ENCODE results near the gene LSAMP. TPM values are rescaled to one million over a fixed set of nuclear protein-coding genes. Genes with fewer than 3 reads are reported as not detected.

Gene LSAMP
- total and polyA plus RNA-seq, 2 of the 13 experiments (the other 11 are each of a cell fraction or from before 2014, with no cell fraction given) = not detected

DNA sequence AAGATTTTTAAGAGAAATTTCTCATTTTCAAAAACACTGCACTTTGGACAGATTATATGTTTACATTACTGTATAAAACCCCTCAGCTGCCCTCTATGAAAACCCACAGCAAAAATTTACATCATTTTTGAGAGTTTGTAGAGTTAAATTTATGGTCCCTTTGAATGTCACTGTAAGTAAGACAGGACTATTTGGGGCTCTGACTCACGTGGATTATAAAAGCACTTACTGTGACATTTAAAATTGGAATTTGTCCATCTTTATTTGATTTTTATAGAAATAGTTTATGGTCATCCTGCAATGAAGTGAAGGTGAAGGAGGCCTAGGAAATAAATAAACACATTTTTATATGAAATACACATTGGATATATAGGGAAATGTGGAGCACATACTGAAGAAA, 672.3 kb downstream of the LSAMP start:
- H3K4me3 ChIP-seq (replicated peaks in 1 of 3; ENCODE audit: insufficient read depth in 1 of 3, low read depth in 2 of 3, low read length in 3 of 3) = no peak overlapping the region
- in situ Hi-C loops (cut with HindIII; ENCODE audit: extremely low pct_ligation_motif_present, low pct_unique_long_range_greater_than_20kb) = no loop called here
- no peak for ATAC-seq
- no peak for DNase-seq (ENCODE audit: low spot score)
- H3K9ac ChIP-seq (ENCODE audit: insufficient read depth, low read depth, low read length) = no peak overlapping the region
- intact Hi-C loops (cut with micrococcal nuclease; ENCODE audit: unreplicated experiment) = no loop called here
- TF ChIP-seq MEIS1 (CRISPR knock-in tag; IDR thresholded peaks at IDR 0.05; ENCODE audit: borderline replicate concordance) (no peak), THAP11 (CRISPR knock-in tag; IDR thresholded peaks at IDR 0.05) (no peak)
- BruUV-seq (replicated peaks) = no TSS peak
- H3K27me3 ChIP-seq (ENCODE audit: control insufficient read depth in 1 of 2, insufficient read depth in 2 of 2, low read length in 2 of 2) = no peaks in the 10 kb centered on the region
- no peak for FAIRE-seq
- no peaks in the 10 kb centered on the region for H3K36me3 ChIP-seq (replicated peaks in 1 of 2; ENCODE audit: control insufficient read depth in 1 of 2, insufficient read depth in 2 of 2, low read length in 2 of 2)
- H3K9me3 ChIP-seq (ENCODE audit: low read length) = no peaks in the 10 kb centered on the region
- no peaks in the 10 kb centered on the region for H3K4me1 ChIP-seq (ENCODE audit: insufficient read depth, low read length)
- ChIA-PET CTCF (ENCODE audit: low intra/inter-chr PET ratio, low total read pairs) (no interaction called here), POLR2A (no interaction called here)
- H3K4me2 ChIP-seq (ENCODE audit: low read depth, low read length) = no peak overlapping the region
- no peak overlapping the region for H2AFZ ChIP-seq (ENCODE audit: low read length)
- no peak overlapping the region for H3K27ac ChIP-seq (ENCODE audit: extremely low read length, insufficient read depth, low read length)
- no peaks in the 10 kb centered on the region for H4K20me1 ChIP-seq (ENCODE audit: insufficient read depth, low read length)
- peaks cover 4% of the 10 kb centered on the region for H3K79me2 ChIP-seq (ENCODE audit: insufficient read depth, low read length)
- WGBS (ENCODE audit: low lambda C conversion rate) = 100% methylated on average over 1 of the region's 1 CpG

DNA sequence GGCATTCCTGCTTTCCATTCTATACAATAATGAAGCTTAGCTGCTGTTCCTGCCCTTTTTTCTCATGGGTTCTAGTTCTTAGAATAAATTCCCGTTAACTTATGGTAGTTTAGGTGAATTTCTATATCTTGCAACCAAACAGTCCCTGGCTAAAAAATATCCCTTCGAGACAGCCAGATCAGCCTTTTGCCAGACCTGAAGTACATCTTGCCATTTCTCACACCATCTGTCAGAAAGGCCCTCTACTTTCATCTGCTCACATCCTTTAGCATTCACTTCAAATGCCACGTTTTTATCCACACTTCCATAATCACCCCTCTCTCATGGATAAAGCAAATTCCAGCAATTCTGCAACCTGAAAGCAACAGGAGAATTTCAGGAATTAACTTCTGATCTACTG, 676.6 kb downstream of the LSAMP start:
- FAIRE-seq (no peak), ATAC-seq (no peak), DNase-seq (ENCODE audit: low spot score) (no peak)
- no peaks in the 10 kb centered on the region for H3K4me1 ChIP-seq (ENCODE audit: insufficient read depth, low read length)
- no peaks in the 10 kb centered on the region for H4K20me1 ChIP-seq (ENCODE audit: insufficient read depth, low read length)
- in situ Hi-C loops (cut with HindIII; ENCODE audit: extremely low pct_ligation_motif_present, low pct_unique_long_range_greater_than_20kb) (no loop called here), intact Hi-C loops (cut with micrococcal nuclease; ENCODE audit: unreplicated experiment) (no loop called here)
- H2AFZ ChIP-seq (ENCODE audit: low read length) = no peak overlapping the region
- H3K4me3 ChIP-seq (replicated peaks in 1 of 3; ENCODE audit: insufficient read depth in 1 of 3, low read depth in 2 of 3, low read length in 3 of 3) = no peak overlapping the region
- H3K9me3 ChIP-seq (ENCODE audit: low read length) = no peaks in the 10 kb centered on the region
- H3K36me3 ChIP-seq (replicated peaks in 1 of 2; ENCODE audit: control insufficient read depth in 1 of 2, insufficient read depth in 2 of 2, low read length in 2 of 2) = no peaks in the 10 kb centered on the region
- no peaks in the 10 kb centered on the region for H3K79me2 ChIP-seq (ENCODE audit: insufficient read depth, low read length)
- CTCF ChIA-PET (ENCODE audit: low intra/inter-chr PET ratio, low total read pairs) = no interaction called here
- no TSS peak for BruUV-seq (replicated peaks)
- no peaks in the 10 kb centered on the region for H3K27me3 ChIP-seq (ENCODE audit: control insufficient read depth in 1 of 2, insufficient read depth in 2 of 2, low read length in 2 of 2)
- H3K27ac ChIP-seq (ENCODE audit: extremely low read length, insufficient read depth, low read length) = no peak overlapping the region
- H3K9ac ChIP-seq (ENCODE audit: insufficient read depth, low read depth, low read length) = no peak overlapping the region
- H3K4me2 ChIP-seq (ENCODE audit: low read depth, low read length) = no peak overlapping the region
- WGBS (ENCODE audit: low lambda C conversion rate) = 88% methylated on average over 3 of the region's 3 CpGs
- POLR2A ChIA-PET = interaction anchor here (1.0 kb wide), 1 partner anchor 15 kb away, joined by 3 read pairs; no protein-coding TSS in a partner anchor
- TF ChIP-seq MZF1 (CRISPR knock-in tag; IDR thresholded peaks at IDR 0.05; ENCODE audit: borderline replicate concordance) = no peak
- TF ChIP-seq GMEB2 (CRISPR knock-in tag; IDR thresholded peaks at IDR 0.05; ENCODE audit: low read depth) = no peak
- TF ChIP-seq, protein P1, sequence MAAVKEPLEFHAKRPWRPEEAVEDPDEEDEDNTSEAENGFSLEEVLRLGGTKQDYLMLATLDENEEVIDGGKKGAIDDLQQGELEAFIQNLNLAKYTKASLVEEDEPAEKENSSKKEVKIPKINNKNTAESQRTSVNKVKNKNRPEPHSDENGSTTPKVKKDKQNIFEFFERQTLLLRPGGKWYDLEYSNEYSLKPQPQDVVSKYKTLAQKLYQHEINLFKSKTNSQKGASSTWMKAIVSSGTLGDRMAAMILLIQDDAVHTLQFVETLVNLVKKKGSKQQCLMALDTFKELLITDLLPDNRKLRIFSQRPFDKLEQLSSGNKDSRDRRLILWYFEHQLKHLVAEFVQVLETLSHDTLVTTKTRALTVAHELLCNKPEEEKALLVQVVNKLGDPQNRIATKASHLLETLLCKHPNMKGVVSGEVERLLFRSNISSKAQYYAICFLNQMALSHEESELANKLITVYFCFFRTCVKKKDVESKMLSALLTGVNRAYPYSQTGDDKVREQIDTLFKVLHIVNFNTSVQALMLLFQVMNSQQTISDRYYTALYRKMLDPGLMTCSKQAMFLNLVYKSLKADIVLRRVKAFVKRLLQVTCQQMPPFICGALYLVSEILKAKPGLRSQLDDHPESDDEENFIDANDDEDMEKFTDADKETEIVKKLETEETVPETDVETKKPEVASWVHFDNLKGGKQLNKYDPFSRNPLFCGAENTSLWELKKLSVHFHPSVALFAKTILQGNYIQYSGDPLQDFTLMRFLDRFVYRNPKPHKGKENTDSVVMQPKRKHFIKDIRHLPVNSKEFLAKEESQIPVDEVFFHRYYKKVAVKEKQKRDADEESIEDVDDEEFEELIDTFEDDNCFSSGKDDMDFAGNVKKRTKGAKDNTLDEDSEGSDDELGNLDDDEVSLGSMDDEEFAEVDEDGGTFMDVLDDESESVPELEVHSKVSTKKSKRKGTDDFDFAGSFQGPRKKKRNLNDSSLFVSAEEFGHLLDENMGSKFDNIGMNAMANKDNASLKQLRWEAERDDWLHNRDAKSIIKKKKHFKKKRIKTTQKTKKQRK (IDR thresholded peaks at IDR 0.05; ENCODE audit: low read length) = no peak
- TF ChIP-seq, protein P2, sequence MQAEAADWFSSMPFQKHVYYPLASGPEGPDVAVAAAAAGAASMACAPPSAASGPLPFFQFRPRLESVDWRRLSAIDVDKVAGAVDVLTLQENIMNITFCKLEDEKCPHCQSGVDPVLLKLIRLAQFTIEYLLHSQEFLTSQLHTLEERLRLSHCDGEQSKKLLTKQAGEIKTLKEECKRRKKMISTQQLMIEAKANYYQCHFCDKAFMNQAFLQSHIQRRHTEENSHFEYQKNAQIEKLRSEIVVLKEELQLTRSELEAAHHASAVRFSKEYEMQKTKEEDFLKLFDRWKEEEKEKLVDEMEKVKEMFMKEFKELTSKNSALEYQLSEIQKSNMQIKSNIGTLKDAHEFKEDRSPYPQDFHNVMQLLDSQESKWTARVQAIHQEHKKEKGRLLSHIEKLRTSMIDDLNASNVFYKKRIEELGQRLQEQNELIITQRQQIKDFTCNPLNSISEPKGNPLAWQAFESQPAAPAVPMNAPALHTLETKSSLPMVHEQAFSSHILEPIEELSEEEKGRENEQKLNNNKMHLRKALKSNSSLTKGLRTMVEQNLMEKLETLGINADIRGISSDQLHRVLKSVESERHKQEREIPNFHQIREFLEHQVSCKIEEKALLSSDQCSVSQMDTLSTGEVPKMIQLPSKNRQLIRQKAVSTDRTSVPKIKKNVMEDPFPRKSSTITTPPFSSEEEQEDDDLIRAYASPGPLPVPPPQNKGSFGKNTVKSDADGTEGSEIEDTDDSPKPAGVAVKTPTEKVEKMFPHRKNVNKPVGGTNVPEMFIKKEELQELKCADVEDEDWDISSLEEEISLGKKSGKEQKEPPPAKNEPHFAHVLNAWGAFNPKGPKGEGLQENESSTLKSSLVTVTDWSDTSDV (CRISPR knock-in tag; IDR thresholded peaks at IDR 0.05) = no peak
- TF ChIP-seq SAP130 (CRISPR knock-in tag; IDR thresholded peaks at IDR 0.05; ENCODE audit: low read depth) = no peak
- no peak for TF ChIP-seq NR2C2 (CRISPR knock-in tag; IDR thresholded peaks at IDR 0.05; ENCODE audit: borderline replicate concordance)
- no peak for TF ChIP-seq PTBP1 (IDR thresholded peaks at IDR 0.05; ENCODE audit: low read depth, low read length, poor library complexity, severe bottlenecking)
- TF ChIP-seq ZNF501 (CRISPR knock-in tag; IDR thresholded peaks at IDR 0.05) = no peak

Data from HepG2 (cell line).